K562 (cell line): ENCODE measurements around the gene CXCL17. TPM values are rescaled to one million over a fixed set of nuclear protein-coding genes. Genes with fewer than 3 reads are reported as not detected.

Experiments
- ATAC-seq: fragments of 200-7000 bp; cut with Tn5 transposase; 3 replicates; pipeline ENCODE4 v1.9.1; 2020; ENCODE audit warnings: moderate library complexity
- BruUV-seq: library from RNA; stranded (reverse); fragments of 400-500 nt; replicated peaks from 2 replicates; lab custom pipeline; 2021; lab: Mats Ljungman, UMichigan
- CTCF ChIA-PET: fragments of 300-600 bp; formaldehyde crosslinking; extraction: SDS; loops from one replicate; lab custom pipeline; 2021; ENCODE audit warnings: low intra/inter-chr PET ratio; lab: Yijun Ruan, JAX
- POLR2A ChIA-PET: fragments of 300-600, 350-650 bp; sonication (Branson Sonifier 250); formaldehyde crosslinking; extraction: SDS; loops from one replicate; lab custom pipeline; 2021; ENCODE audit warnings: antibody characterized with exemption, inconsistent platforms; lab: Yijun Ruan, JAX
- DNase-seq, 4 experiments: peaks; one replicate each; pipeline versions ENCODE4 v3.0.0 to v3.0.0-alpha.2; 2011 to 2018; ENCODE audit warnings: low spot score in 3 of 4, mixed read lengths in 3 of 4; ENCODE audit errors: extremely low read depth in 1 of 4
- FAIRE-seq: peaks from 2 replicates; lab custom pipeline; 2011; peaks lifted over from hg19 to GRCh38; lab: Jason Lieb, UNC
- H2AFZ ChIP-seq: 2 replicates; pipeline ENCODE4 v1.6.0; 2011; ENCODE audit warnings: low read depth, low read length, control low read depth, inconsistent platforms
- H3K27ac ChIP-seq: fragments of 200-600 bp; 3 replicates; pipeline ENCODE4 v1.8.0; 2011; ENCODE audit warnings: low read depth, mild to moderate bottlenecking, control low read depth, inconsistent platforms, low read length, moderate library complexity, mixed read lengths; ENCODE audit errors: extremely low read depth
- H3K27me3 ChIP-seq, 2 experiments: fragments of 300-600 bp in 1 of 2; 2 replicates in 1 of 2; 3 replicates in 1 of 2; pipeline versions ENCODE4 v1.6.0 to v1.8.0; 2011; ENCODE audit warnings: inconsistent platforms in 2 of 2, low read length in 2 of 2, mild to moderate bottlenecking in 1 of 2, mixed read lengths in 1 of 2, moderate library complexity in 1 of 2; ENCODE audit not compliant: control insufficient read depth in 2 of 2, insufficient read depth in 2 of 2
- H3K36me3 ChIP-seq: fragments of 300-600 bp; 3 replicates; pipeline ENCODE4 v1.8.0; 2011; ENCODE audit warnings: mild to moderate bottlenecking, low read length, inconsistent platforms; ENCODE audit not compliant: control insufficient read depth, insufficient read depth
- H3K4me1 ChIP-seq, 2 experiments: fragments of 200-600 bp in 1 of 2; replicated peaks in 1 of 2; 2 replicates in 1 of 2; 3 replicates in 1 of 2; pipeline versions ENCODE4 v1.5.1 to v1.8.0; 2011; ENCODE audit warnings: inconsistent platforms in 2 of 2, low read length in 2 of 2, mild to moderate bottlenecking in 1 of 2, mixed read lengths in 1 of 2, moderate library complexity in 1 of 2; ENCODE audit not compliant: control insufficient read depth in 2 of 2, insufficient read depth in 2 of 2
- H3K4me2 ChIP-seq: 2 replicates; pipeline ENCODE4 v1.6.1; 2011; ENCODE audit warnings: low read length, control low read depth, inconsistent platforms, mixed read lengths; ENCODE audit not compliant: insufficient read depth
- H3K4me3 ChIP-seq: fragments of 200-600 bp; sonication (generic), shearing (Covaris generic); 2 replicates; pipeline ENCODE4 v1.5.1; 2016; ENCODE audit warnings: control low read depth, inconsistent platforms
- H3K79me2 ChIP-seq: fragments of 200-600 bp; 3 replicates; pipeline ENCODE4 v1.8.0; 2011; ENCODE audit warnings: low read length, inconsistent platforms; ENCODE audit not compliant: control insufficient read depth, insufficient read depth
- H3K9ac ChIP-seq, 2 experiments: 2 replicates each; pipeline versions ENCODE4 v1.6.0 to v1.6.1; 2011; ENCODE audit warnings: low read depth in 2 of 2, low read length in 2 of 2, control low read depth in 1 of 2, inconsistent platforms in 1 of 2, mild to moderate bottlenecking in 1 of 2, mixed read lengths in 1 of 2; ENCODE audit not compliant: insufficient read depth in 1 of 2
- H3K9me1 ChIP-seq: one replicate; pipeline ENCODE4 v1.6.0; 2011; ENCODE audit warnings: inconsistent platforms, mild to moderate bottlenecking, low read length, moderate library complexity; ENCODE audit not compliant: control insufficient read depth, insufficient read depth
- H3K9me3 ChIP-seq: replicated peaks from 2 replicates; pipeline ENCODE4 v1.5.1; 2011; ENCODE audit warnings: low read depth, low read length, inconsistent platforms; ENCODE audit not compliant: control insufficient read depth, insufficient read depth
- H4K20me1 ChIP-seq: replicated peaks from 2 replicates; pipeline ENCODE4 v1.6.1; 2011; ENCODE audit warnings: low read length, inconsistent platforms, mixed read lengths; ENCODE audit not compliant: control insufficient read depth, insufficient read depth
- CCAR2 ChIP-seq: fragments of 200-400 bp; formaldehyde crosslinking; IDR thresholded peaks from 2 replicates; pipeline ENCODE4 v1.6.1; 2017; ENCODE audit warnings: mild to moderate bottlenecking, low read depth, low read length
- CHCHD3 ChIP-seq: fragments of 250-450 bp; sonication (Bioruptor Pico); IDR thresholded peaks from 2 replicates; pipeline ENCODE4 v2.1.2; 2022; ENCODE audit warnings: mild to moderate bottlenecking
- ETV5 ChIP-seq: sonication (generic); formaldehyde crosslinking; IDR thresholded peaks from 2 replicates; pipeline ENCODE4 v1.4.0; 2020; ENCODE audit warnings: low read depth, mild to moderate bottlenecking, missing genetic modification reagents
- FOXA3 ChIP-seq, 2 experiments: fragments of 450-650 bp in 1 of 2; sonication (generic) in 1 of 2; formaldehyde crosslinking; IDR thresholded peaks in 1 of 2; conservative IDR thresholded peaks in 1 of 2; 2 replicates each; pipeline versions ENCODE4 v1.4.0 to v1.8.0; 2020 to 2022; ENCODE audit warnings: mild to moderate bottlenecking in 2 of 2, missing genetic modification reagents in 1 of 2
- MIER1 ChIP-seq: fragments of 450-650 bp; IDR thresholded peaks from 2 replicates; pipeline ENCODE4 v1.6.1; 2016; ENCODE audit warnings: antibody characterized with exemption, mild to moderate bottlenecking, low read depth
- POLR2G ChIP-seq: fragments of 200-400 bp; formaldehyde crosslinking; IDR thresholded peaks from 2 replicates; pipeline ENCODE4 v1.6.1; 2017; ENCODE audit warnings: low read depth, mild to moderate bottlenecking, antibody characterized with exemption, low read length, moderate library complexity
- RNF2 ChIP-seq: sonication (generic); IDR thresholded peaks from 2 replicates; pipeline ENCODE4 v1.6.1; 2016
- TBP ChIP-seq: optimal IDR thresholded peaks from 2 replicates; pipeline ENCODE3; 2011; ENCODE audit warnings: low read depth, low read length, improper control_type of control experiment
- TFAM ChIP-seq: fragments of 250-450 bp; sonication (Bioruptor Pico); conservative IDR thresholded peaks from 2 replicates; pipeline ENCODE4 v1.5.0; 2021; ENCODE audit warnings: mild to moderate bottlenecking, moderate library complexity
- ZNF551 ChIP-seq: fragments of 250-450 bp; sonication (Bioruptor Pico); IDR thresholded peaks from 2 replicates; pipeline ENCODE4 v1.5.0; 2021; ENCODE audit warnings: mild to moderate bottlenecking, moderate library complexity
- WGBS: fragments of 100-300 bp; shearing (Covaris generic); methylation state at CpG from one replicate; pipeline ENCODE4 v1.1.6; 2016; ENCODE audit warnings: low coverage, mixed read lengths; ENCODE audit not compliant: insufficient coverage; ENCODE audit errors: missing lambda C conversion rate; 5-methylcytosine and 5-hydroxymethylcytosine counted together
- in situ Hi-C: fragments of 300-500 bp; cut with MboI; formaldehyde crosslinking; loops from 4 replicates; pipeline ENCODE4 v1.15.0; 2018; ENCODE audit warnings: inconsistent platforms, mixed read lengths
- intact Hi-C: fragments of 100-400 bp; cut with micrococcal nuclease; formaldehyde crosslinking; loops from 2 replicates; pipeline ENCODE4 v1.14.2; 2022
- polyA plus RNA-seq, 8 experiments: library from polyadenylated mRNA; depleted of rRNA in 4 of 8; stranded (reverse) in 5 of 8; unstranded in 3 of 8; fragments of >200 nt; fragmentation: Nextera tagmentation in 2 of 8; fragmentation: Illumina TruSeq in 1 of 8; extraction: Ambion mirVana in 2 of 8; extraction: Trizol in 1 of 8; gene quantifications; 2 replicates each; pipeline versions ENCODE4 v1.2.1 to v1.2.3, GENCODE V29; 2011 to 2014; ENCODE audit warnings: inconsistent platforms in 1 of 8, missing spikeins in 1 of 8
- total RNA-seq, 7 experiments: library from RNA; depleted of rRNA in 6 of 7; stranded (reverse); fragments of >200 nt in 6 of 7; fragmentation: Illumina TruSeq in 2 of 7; extraction: Trizol in 2 of 7; gene quantifications; 2 replicates each; pipeline versions ENCODE4 v1.2.1 to v1.2.3, GENCODE V29; 2011 to 2021; ENCODE audit warnings: low replicate concordance in 1 of 7
- TF ChIP-seq, protein P1 (sequence below), 3 experiments: fragments of 200-800 bp in 1 of 3; sonication (Bioruptor generic) in 1 of 3; sonication (generic) in 1 of 3; formaldehyde crosslinking in 1 of 3; IDR thresholded peaks; 2 replicates each; pipeline versions ENCODE4 v1.6.1 to v1.8.0; 2016 to 2022; ENCODE audit warnings: mild to moderate bottlenecking in 2 of 3, missing compliant biosample characterization in 2 of 3, missing genetic modification characterization in 2 of 3, missing genetic modification reagents in 1 of 3
- TF ChIP-seq, protein P2 (sequence below), 2 experiments: fragments of 450-650 bp; conservative IDR thresholded peaks; 2 replicates each; pipeline ENCODE4 v1.6.1; 2017; ENCODE audit warnings: mild to moderate bottlenecking in 2 of 2, moderate library complexity in 2 of 2
- TF ChIP-seq, protein P3 (sequence below): fragments of 450-650 bp; conservative IDR thresholded peaks from 2 replicates; pipeline ENCODE4 v1.6.1; 2016; ENCODE audit warnings: missing genetic modification characterization, low read depth, mild to moderate bottlenecking, control low read depth, missing compliant biosample characterization
- TF ChIP-seq, protein P4 (sequence below): fragments of 200-400 bp; formaldehyde crosslinking; IDR thresholded peaks from 2 replicates; pipeline ENCODE4 v1.6.1; 2017; ENCODE audit warnings: mild to moderate bottlenecking, low read depth, low read length, moderate library complexity

Gene CXCL17
- total and polyA plus RNA-seq, 9 of the 15 experiments (the other 6 are each of a cell fraction or from before 2014, with no cell fraction given): 0.10 to 0.15 TPM; not detected in 7

DNA sequence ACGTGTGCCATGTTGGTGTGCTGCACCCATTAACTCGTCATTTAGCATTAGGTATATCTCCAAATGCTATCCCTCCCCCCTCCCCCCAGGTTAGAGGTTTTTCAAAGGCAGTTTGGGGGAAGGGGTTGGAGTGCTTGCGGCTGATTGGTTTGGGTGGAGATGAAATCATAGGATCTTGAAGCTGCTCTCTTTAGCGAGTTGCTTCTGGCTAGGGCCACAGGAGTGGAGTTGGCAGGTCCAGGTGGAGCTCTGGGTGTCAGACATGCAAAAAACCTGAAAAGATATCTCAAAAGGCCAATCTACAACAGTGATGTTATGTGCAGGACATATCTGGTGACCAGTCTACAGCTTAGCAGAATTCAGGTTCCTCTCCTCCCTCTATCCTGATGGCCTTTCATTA is 32.6 kb upstream of the CXCL17 start:
- in situ Hi-C loops: no loop called here
- ATAC-seq: no peak
- no TSS peak for BruUV-seq
- H3K27ac ChIP-seq: no peak overlapping the region
- no peak for DNase-seq
- no peaks in the 10 kb centered on the region for H3K9me3 ChIP-seq
- H3K4me3 ChIP-seq: no peak overlapping the region
- no peaks in the 10 kb centered on the region for H3K9me1 ChIP-seq
- ChIA-PET POLR2A (interaction anchor here (1.1 kb wide), 1 partner anchor 33 kb away, joined by 3 read pairs; no protein-coding TSS in a partner anchor), CTCF (no interaction called here)
- H3K4me2 ChIP-seq: no peak overlapping the region
- no peaks in the 10 kb centered on the region for H3K79me2 ChIP-seq
- no peaks in the 10 kb centered on the region for H3K4me1 ChIP-seq
- WGBS: 0% methylated on average over 3 of the region's 4 CpGs
- H3K27me3 ChIP-seq: peaks cover 13 to 18% of the 10 kb centered on the region in 2 experiments; a peak in 3 of 5 replicates
- intact Hi-C loops: no loop called here
- no peak for FAIRE-seq
- H4K20me1 ChIP-seq: no peaks in the 10 kb centered on the region
- H3K36me3 ChIP-seq: no peaks in the 10 kb centered on the region
- TF ChIP-seq, protein P1, sequence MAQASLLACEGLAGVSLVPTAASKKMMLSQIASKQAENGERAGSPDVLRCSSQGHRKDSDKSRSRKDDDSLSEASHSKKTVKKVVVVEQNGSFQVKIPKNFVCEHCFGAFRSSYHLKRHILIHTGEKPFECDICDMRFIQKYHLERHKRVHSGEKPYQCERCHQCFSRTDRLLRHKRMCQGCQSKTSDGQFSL (CRISPR knock-in tag; IDR thresholded peaks at IDR 0.05): no peak
- TF ChIP-seq, protein P1 (tag; IDR thresholded peaks at IDR 0.05): no peak
- TF ChIP-seq, protein P2, sequence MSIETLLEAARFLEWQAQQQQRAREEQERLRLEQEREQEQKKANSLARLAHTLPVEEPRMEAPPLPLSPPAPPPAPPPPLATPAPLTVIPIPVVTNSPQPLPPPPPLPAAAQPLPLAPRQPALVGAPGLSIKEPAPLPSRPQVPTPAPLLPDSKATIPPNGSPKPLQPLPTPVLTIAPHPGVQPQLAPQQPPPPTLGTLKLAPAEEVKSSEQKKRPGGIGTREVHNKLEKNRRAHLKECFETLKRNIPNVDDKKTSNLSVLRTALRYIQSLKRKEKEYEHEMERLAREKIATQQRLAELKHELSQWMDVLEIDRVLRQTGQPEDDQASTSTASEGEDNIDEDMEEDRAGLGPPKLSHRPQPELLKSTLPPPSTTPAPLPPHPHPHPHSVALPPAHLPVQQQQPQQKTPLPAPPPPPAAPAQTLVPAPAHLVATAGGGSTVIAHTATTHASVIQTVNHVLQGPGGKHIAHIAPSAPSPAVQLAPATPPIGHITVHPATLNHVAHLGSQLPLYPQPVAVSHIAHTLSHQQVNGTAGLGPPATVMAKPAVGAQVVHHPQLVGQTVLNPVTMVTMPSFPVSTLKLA (conservative IDR thresholded peaks at IDR 0.05): no peak
- no peak for TF ChIP-seq ZNF551 (CRISPR knock-in tag)
- TF ChIP-seq FOXA3 (CRISPR knock-in tag; conservative IDR thresholded peaks at IDR 0.05 in 1 of 2, IDR thresholded peaks at IDR 0.05 in 1 of 2): no peak
- TF ChIP-seq MIER1: no peak
- TF ChIP-seq ETV5 (CRISPR knock-in tag): no peak
- TF ChIP-seq, protein P3, sequence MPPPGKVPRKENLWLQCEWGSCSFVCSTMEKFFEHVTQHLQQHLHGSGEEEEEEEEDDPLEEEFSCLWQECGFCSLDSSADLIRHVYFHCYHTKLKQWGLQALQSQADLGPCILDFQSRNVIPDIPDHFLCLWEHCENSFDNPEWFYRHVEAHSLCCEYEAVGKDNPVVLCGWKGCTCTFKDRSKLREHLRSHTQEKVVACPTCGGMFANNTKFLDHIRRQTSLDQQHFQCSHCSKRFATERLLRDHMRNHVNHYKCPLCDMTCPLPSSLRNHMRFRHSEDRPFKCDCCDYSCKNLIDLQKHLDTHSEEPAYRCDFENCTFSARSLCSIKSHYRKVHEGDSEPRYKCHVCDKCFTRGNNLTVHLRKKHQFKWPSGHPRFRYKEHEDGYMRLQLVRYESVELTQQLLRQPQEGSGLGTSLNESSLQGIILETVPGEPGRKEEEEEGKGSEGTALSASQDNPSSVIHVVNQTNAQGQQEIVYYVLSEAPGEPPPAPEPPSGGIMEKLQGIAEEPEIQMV (tag): no peak
- TF ChIP-seq TFAM (CRISPR knock-in tag): no peak
- TF ChIP-seq, protein P4, sequence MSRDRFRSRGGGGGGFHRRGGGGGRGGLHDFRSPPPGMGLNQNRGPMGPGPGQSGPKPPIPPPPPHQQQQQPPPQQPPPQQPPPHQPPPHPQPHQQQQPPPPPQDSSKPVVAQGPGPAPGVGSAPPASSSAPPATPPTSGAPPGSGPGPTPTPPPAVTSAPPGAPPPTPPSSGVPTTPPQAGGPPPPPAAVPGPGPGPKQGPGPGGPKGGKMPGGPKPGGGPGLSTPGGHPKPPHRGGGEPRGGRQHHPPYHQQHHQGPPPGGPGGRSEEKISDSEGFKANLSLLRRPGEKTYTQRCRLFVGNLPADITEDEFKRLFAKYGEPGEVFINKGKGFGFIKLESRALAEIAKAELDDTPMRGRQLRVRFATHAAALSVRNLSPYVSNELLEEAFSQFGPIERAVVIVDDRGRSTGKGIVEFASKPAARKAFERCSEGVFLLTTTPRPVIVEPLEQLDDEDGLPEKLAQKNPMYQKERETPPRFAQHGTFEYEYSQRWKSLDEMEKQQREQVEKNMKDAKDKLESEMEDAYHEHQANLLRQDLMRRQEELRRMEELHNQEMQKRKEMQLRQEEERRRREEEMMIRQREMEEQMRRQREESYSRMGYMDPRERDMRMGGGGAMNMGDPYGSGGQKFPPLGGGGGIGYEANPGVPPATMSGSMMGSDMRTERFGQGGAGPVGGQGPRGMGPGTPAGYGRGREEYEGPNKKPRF: no peak
- TF ChIP-seq POLR2G: no peak
- TF ChIP-seq TBP: no peak
- TF ChIP-seq CHCHD3: no peak
- no peak for TF ChIP-seq CCAR2
- no peak for TF ChIP-seq RNF2
- no peak overlapping the region for H2AFZ ChIP-seq
- H3K9ac ChIP-seq: no peak overlapping the region
